RWPE1 (cell line): Measurements from ENCODE around the gene NECTIN1.

Source experiments
- CTCF ChIA-PET: fragments of 350-600 bp; sonication (Branson Sonifier 250); formaldehyde crosslinking; extraction: SDS; loops from one replicate; lab custom pipeline; 2021; lab: Yijun Ruan, JAX
- POLR2A ChIA-PET: fragments of 400-600 bp; formaldehyde crosslinking; extraction: SDS; loops from one replicate; lab custom pipeline; 2020; ENCODE audit warnings: antibody characterized with exemption; ENCODE audit not compliant: low non-redundant PET; lab: Yijun Ruan, JAX
- DNase-seq: peaks from one replicate; pipeline ENCODE4 v3.0.0; 2012; ENCODE audit warnings: low spot score
- H3K27ac ChIP-seq: fragments of 450-650 bp; 2 replicates; pipeline ENCODE4 v1.5.1; 2017
- CTCF ChIP-seq: fragments of 450-650 bp; conservative IDR thresholded peaks from 2 replicates; pipeline ENCODE4 v1.5.1; 2017; ENCODE audit warnings: low read depth, mild to moderate bottlenecking

NECTIN1 gene

DNA sequence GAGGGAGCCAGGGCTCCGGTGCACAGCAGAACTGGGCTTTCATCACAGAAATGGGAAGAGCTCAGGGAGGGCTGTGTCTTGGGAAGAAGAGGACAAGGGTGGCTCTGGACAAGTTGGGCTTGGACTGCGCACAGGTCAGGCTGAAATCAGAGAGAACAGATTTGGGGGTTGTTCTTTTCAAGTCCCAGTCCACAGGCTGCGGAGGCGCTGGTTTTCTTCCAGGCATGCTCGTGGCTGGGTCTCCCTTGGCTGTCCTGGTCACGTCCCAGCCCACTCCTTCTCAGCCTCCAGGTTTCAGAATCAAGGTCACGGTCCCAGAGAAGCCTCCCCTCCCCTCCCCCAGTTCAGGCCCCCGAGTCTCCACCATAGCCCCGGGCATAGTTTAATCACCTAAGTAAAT, 17.0 kb downstream of the NECTIN1 start:
- no peak for DNase-seq
- ChIA-PET CTCF (interaction anchor here (1.0 kb wide), 1 partner anchor 18 kb away, joined by 3 read pairs; no protein-coding TSS in a partner anchor), POLR2A (no interaction called here)
- no peak for TF ChIP-seq CTCF
- peak overlapping the region; percentile 68 for H3K27ac ChIP-seq

- no peak for TF ChIP-seq CTCF
- ChIA-PET POLR2A (no interaction called here), CTCF (interaction anchor here (0.6 to 1.0 kb wide), 3 partner anchors 8 to 231 kb away, joined by 3 to 4 read pairs (median 3); no protein-coding TSS in a partner anchor)
- peak overlapping the region; percentile 68 for H3K27ac ChIP-seq
- no peak for DNase-seq
Measured at GRCh38 chr11:119711476-119711875, 17.5 kb downstream of the NECTIN1 start.

DNA sequence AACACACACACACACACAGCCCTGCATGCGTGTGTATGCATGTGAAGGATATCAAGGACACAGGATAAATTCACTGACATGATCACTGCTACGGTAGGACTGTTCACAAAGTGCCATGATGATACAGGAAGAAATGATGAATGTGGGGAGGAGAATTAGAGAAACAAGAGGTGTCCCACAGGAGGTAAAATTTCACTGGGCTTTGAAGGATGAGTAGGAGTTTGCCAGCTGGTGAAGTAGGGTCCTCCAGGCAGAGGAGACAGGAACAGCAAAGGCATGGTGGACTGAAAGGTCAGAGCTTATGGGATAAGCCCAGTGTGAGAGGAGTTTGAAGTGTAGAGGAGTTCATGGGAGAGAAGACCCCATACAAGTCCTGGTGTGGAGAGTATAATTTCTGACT, 18.6 kb downstream of the NECTIN1 start:
- POLR2A ChIA-PET: no interaction called here
- DNase-seq: no peak
- no peak overlapping the region for H3K27ac ChIP-seq
- TF ChIP-seq CTCF: no peak
- CTCF ChIA-PET: interaction anchor here (0.6 kb wide), 1 partner anchor 263 kb away, joined by 3 read pairs; no protein-coding TSS in a partner anchor

DNA sequence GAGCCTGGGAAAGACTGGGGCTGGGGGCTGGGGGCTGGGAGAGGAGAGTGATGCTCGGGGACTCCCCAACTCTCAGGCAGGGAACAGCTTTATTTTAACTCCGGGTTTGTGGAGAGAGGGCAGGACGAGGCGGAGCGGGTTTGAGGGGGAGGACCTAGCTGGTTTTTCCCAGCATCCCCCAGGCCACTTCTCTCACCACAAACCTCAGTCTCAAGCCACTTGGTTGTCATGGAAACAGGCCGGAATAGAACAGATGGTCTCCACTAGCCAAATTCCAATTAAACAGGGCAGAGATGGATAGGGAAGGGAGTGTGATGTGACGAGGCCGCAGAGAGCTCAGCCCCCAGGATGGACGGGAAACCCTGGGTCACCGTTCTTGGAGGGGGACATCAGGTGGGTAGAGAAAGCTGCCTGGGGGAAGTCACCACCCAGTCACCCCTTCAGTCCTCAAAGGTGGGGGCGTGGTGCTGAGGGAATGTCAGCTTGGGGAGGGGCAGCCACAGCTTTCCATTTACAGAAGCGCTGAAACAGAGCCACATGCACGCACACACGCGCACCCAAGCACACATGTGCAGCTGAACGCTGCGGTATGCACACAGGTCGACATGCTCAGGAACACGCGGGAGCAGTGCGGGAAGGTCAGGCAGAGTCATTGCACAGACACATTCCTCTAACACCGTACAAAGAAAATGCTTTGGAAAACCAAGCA, 19.2 kb downstream of the NECTIN1 start:
- ChIA-PET CTCF (interaction anchor here (0.6 to 1.1 kb wide), 2 partner anchors 18 to 264 kb away, joined by 3 to 5 read pairs; no protein-coding TSS in a partner anchor), POLR2A (interaction anchor here (0.7 kb wide), 1 partner anchor 27 kb away, joined by 3 read pairs; no protein-coding TSS in a partner anchor)
- peak overlapping the region; percentile 35 for H3K27ac ChIP-seq
- TF ChIP-seq CTCF: no peak
- DNase-seq: no peak

DNA sequence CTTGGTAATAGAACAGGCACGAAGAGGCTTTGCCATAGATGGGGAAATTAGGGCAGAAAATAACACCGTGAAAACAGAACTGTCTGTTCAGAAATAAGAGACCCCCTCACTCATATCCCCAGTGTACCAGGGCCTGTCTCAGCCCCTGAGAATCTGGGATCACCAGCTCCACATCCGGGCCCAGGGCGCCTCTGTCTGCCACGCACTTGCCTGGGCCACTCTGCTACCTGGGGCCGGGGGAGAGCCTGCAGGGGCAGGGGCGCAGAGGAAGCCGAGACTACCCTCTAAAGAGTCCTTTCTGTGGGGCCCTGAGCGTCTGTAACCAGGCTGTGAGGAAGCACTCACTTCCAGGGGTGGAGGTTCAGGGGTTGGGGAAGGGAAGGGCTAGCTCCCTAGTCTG, 19.8 kb downstream of the NECTIN1 start:
- TF ChIP-seq CTCF: no peak
- ChIA-PET POLR2A (interaction anchor here (0.7 kb wide), 1 partner anchor 27 kb away, joined by 3 read pairs; no protein-coding TSS in a partner anchor), CTCF (interaction anchor here (1.1 kb wide), 1 partner anchor 17 kb away, joined by 5 read pairs; no protein-coding TSS in a partner anchor)
- H3K27ac ChIP-seq: peak overlapping the region; percentile 35
- no peak for DNase-seq

DNA sequence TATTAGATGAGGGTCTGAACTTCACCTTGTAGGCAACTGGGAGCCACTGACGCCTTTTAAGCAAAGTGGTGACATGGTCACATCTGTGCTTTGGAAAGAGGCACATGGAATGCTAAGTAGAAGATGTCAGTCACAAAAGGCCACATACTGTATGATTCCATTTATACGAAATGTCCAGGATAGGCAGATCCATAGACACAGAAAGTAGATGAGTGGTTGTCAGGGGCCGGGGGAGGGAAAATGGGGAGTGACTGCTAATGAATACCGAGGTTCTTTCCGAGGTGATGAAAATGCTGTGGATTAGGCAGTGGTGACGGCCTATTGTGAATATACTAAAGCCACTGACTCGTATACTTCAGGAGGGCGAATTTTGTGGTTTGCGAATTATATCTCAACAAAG, 20.6 kb downstream of the NECTIN1 start:
- no peak for TF ChIP-seq CTCF
- H3K27ac ChIP-seq: peak overlapping the region; percentile 35; the same call in 1 of the 2 replicates
- DNase-seq: no peak
- ChIA-PET POLR2A (no interaction called here), CTCF (no interaction called here)
